ENCODE measurements around the gene LOXL1. TPM values are rescaled to one million over a fixed set of nuclear protein-coding genes. Genes with fewer than 3 reads are reported as not detected.

The LOXL1 gene
- total and polyA plus RNA-seq, 9 of the 15 experiments (the other 6 are each of a cell fraction or from before 2014, with no cell fraction given): 0.14 TPM; not detected in 8

DNA sequence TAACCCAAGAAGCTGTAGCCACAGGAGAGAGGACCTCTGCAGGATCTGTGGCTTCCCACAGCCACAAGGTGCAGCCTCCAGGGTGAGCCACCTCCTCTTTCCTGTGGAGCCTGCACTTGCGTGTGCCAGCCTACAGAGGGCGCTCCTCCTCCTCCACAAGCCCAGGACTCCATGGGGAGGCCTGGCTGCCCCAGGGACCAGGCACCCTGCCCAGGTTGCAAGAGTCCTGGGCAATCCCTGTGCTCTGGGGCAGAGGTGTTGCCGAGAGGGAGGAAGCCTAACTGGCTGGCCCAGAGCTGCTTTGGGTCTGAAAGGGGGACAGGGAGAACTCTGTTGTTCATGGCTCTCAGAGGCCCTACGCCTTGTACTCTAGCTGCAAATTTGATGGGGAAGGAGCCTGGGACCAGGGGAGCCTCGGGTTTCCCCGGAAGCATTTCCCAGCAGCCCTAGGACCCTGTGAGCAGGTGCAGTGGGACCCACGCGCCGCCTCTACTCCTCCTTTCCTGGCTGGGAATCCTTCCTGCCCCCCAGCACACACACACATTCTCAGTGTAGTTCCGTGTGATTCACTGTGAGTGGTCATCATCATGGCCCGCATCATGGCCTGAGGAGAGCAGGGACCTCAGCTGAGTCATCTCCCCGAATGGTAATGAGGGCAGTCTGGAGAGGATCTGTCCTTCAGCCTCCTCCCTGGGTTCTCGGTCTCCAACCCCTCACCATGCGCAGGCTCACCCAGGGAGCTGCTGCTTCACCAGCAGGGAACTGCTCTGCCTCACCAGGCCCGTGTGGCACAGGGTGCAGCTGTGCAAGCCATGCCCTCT lies 28.6 kb upstream of the LOXL1 start (continued):
- peak in 1 of 3 experiments; percentile 25 for TF ChIP-seq YY1 (IDR thresholded peaks at IDR 0.05; ENCODE audit: borderline replicate concordance in 1 of 3, control insufficient read depth in 1 of 3, extremely low read depth in 1 of 3, insufficient read depth in 3 of 3, insufficient read length in 1 of 3, insufficient replicate concordance in 2 of 3, low read depth in 1 of 3, low read length in 2 of 3)
- 0 out of 2 replicates have a peak, but pooled peaks have one; percentile 30 for TF ChIP-seq CBX1 (IDR thresholded peaks at IDR 0.05; ENCODE audit: low read depth)
- peak; percentile 76 for TF ChIP-seq RBM25 (IDR thresholded peaks at IDR 0.05; ENCODE audit: low read depth, low read length, severe bottlenecking)
- TF ChIP-seq ILK (tag; IDR thresholded peaks at IDR 0.05; ENCODE audit: borderline replicate concordance, low read depth): no peak
- TF ChIP-seq ZNF830 (CRISPR knock-in tag; IDR thresholded peaks at IDR 0.05): no peak
- TF ChIP-seq HIVEP1 (CRISPR knock-in tag; IDR thresholded peaks at IDR 0.05): no peak
- TF ChIP-seq SMARCE1 (IDR thresholded peaks at IDR 0.05): no peak
- peak in 1 of 2 experiments; percentile 24; a peak in 1 of 4 replicates for TF ChIP-seq NRF1 (conservative IDR thresholded peaks at IDR 0.05 in 1 of 2, IDR thresholded peaks at IDR 0.05 in 1 of 2)
- TF ChIP-seq, protein P1, sequence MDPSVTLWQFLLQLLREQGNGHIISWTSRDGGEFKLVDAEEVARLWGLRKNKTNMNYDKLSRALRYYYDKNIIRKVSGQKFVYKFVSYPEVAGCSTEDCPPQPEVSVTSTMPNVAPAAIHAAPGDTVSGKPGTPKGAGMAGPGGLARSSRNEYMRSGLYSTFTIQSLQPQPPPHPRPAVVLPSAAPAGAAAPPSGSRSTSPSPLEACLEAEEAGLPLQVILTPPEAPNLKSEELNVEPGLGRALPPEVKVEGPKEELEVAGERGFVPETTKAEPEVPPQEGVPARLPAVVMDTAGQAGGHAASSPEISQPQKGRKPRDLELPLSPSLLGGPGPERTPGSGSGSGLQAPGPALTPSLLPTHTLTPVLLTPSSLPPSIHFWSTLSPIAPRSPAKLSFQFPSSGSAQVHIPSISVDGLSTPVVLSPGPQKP (CRISPR knock-in tag; IDR thresholded peaks at IDR 0.05): no peak
- no peak for TF ChIP-seq ZNF76 (CRISPR knock-in tag; IDR thresholded peaks at IDR 0.05; ENCODE audit: borderline replicate concordance)
- TF ChIP-seq GTF2F1 (IDR thresholded peaks at IDR 0.05; ENCODE audit: low read depth, low read length): no peak
- no peak for TF ChIP-seq ZBTB7A (IDR thresholded peaks at IDR 0.05; ENCODE audit: borderline replicate concordance, control insufficient read depth, low read depth, low read length)
- TF ChIP-seq ARNT (IDR thresholded peaks at IDR 0.05): no peak
- TF ChIP-seq NFE2L1 (tag; IDR thresholded peaks at IDR 0.05; ENCODE audit: borderline replicate concordance, low read depth): no peak
- no peak for TF ChIP-seq ZNF583 (CRISPR knock-in tag; IDR thresholded peaks at IDR 0.05)
- TF ChIP-seq ZNF507 (tag; conservative IDR thresholded peaks at IDR 0.05): no peak
- no peak for TF ChIP-seq FUS (optimal IDR thresholded peaks at IDR 0.05; ENCODE audit: low read depth, low read length)
- TF ChIP-seq CREM (IDR thresholded peaks at IDR 0.05; ENCODE audit: low read depth): peak; percentile 52; the same call in 1 of the 2 replicates
- TF ChIP-seq RCOR1 (IDR thresholded peaks at IDR 0.05; ENCODE audit: borderline replicate concordance in 1 of 2, low read depth in 2 of 2, low read length in 2 of 2): peak in 1 of 2 experiments; percentile 43; a peak in 1 of 4 replicates
- no peak for TF ChIP-seq ZNF431 (CRISPR knock-in tag; IDR thresholded peaks at IDR 0.05)
- no peak for TF ChIP-seq BMI1 (IDR thresholded peaks at IDR 0.05; ENCODE audit: low read length)
- TF ChIP-seq KLF10 (CRISPR knock-in tag; IDR thresholded peaks at IDR 0.05): no peak
- TF ChIP-seq ZC3H8 (IDR thresholded peaks at IDR 0.05): no peak
- TF ChIP-seq SMAD3 (CRISPR knock-in tag; conservative IDR thresholded peaks at IDR 0.05): no peak
- no peak for TF ChIP-seq MBD1 (CRISPR knock-in tag; IDR thresholded peaks at IDR 0.05)

Measured in K562 (cell line).